ELR (cell line): ENCODE results near the gene ADAMTS15.

Source experiments
- DNase-seq: peaks from one replicate; pipeline ENCODE4 v3.0.0-alpha.2; 2015; ENCODE audit warnings: low read depth

The ADAMTS15 gene

GRCh38 chr11:130478204-130478701 is 29.8 kb downstream of the ADAMTS15 start:
- peak; percentile 88 for DNase-seq

DNA sequence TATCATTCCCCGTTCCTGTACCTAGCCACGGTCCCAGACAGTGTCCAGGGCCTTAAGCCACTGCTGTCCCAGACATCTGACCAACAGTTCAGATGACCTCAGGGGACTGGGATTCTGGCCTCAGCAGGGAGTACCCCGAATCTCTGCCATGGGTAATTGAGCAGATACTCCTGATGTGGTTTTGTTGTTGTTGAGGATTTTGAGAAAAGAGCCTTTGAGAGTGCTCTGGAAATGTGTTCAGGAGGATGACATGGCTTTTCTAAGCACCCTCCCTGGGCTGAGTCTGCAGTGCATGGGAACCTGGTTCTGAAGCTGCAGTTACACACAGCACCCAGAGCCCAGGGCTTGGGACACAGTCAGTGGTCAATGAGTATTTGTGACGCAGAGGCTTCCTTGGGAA is 30.4 kb downstream of the ADAMTS15 start:
- peak; percentile 12 for DNase-seq

DNA sequence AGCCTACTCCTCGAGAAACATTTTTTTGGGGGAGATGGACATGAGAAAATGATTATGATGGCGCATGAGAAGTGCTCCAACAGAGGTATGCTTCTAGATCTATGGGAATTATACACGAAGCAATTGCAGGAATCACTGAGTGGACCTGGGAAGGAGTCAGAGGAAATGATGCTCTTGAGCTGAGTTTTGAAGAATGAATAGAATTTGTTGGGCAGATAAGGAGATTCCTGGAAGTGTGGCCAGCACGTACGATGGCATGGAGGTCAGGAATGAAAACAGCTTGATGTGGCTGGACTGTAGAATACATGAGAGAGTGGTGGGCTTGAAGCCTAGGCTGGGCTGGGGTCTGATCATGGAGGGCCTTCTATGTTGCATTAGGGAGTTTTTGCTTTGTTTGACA is 31.7 kb downstream of the ADAMTS15 start:
- peak; percentile 41 for DNase-seq

GRCh38 chr11:130480711-130481140 is 32.3 kb downstream of the ADAMTS15 start:
- peak; percentile 8 for DNase-seq

- no peak for DNase-seq
Measured at GRCh38 chr11:130483124-130483523, 34.7 kb downstream of the ADAMTS15 start.

- DNase-seq, result no peak
Measured at GRCh38 chr11:130485983-130486382, 37.5 kb downstream of the ADAMTS15 start.

DNA sequence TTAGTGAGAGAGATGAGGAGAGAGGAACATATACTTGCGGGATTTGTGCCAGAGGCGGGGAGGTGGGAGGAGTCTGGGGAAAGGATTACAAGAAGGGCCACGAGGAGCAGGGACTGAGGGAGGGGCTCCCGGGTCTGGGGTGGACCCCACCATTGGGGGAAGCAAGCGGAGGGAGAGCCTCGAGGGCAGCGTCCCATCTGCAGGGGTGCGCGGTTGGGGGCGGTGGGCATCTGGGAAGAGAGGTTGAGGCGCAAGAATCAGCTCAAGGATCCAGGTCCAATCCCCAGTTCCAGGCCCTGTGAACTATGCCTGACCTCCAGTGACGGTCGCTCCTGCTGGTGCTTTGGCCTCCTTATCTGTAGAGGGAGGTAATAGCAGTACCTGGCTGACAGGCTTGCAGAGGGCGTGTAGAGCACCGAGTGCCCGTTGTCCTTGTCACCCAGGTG is 38.0 kb downstream of the ADAMTS15 start:
- no peak for DNase-seq

GRCh38 chr11:130486987-130487923 is 38.8 kb downstream of the ADAMTS15 start:
- DNase-seq, result no peak

- no peak for DNase-seq
Measured at GRCh38 chr11:130487924-130488815, 39.7 kb downstream of the ADAMTS15 start.

GRCh38 chr11:130488848-130489584 is 40.6 kb downstream of the ADAMTS15 start:
- no peak for DNase-seq

DNA sequence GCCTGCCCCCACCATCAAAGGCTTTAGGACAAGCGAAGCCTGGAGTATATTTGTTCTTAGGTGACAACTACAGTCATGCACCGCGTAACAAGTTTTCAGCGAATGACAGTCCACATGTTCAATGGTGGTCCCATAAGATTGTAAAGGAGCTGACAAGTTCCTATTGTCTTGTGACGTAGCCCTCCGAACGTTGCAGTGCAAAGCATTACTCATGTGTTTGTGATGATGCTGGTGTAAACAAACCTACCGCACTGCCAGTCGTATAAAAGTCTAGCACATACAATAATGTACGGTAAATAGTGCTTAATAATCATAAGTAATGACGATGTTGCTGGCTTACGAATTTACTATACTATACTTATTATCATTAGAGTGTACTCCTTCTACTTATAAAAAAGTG is 41.3 kb downstream of the ADAMTS15 start:
- DNase-seq, result no peak

DNA sequence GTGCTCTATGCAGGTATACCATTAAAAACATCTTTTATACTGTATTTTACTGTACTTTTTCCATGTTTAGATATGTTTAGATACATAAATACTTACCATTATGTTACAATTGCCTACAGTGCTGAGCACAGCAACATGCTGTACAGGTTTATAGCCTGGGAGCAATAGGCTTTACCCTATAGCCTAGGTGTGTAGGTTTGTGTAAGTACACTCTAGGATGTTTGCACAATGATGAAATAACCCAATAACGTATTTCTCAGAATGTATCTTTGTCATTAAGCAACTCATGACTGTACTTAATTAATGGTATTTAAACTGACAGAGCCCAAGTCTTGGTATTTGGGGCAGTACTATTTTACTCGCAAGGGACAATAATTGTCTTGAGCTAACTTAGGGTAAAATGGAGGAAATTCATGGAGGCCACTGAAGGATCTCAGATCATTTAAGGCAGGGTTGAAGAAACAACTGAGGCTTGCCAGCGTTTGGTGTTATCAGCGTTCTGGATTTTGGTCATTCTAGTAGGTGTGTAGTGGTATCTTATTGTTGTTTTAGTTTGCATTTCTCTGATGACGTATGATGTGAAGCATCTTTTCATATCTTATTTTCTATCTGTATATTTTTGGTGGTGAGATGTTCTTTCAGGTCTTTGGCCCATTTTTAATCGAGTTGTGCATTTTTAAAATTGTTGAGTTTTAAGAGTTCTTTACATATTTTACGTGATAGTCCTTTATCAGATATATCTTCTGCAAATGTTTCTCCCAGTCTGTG is 42.4 kb downstream of the ADAMTS15 start:
- DNase-seq, result no peak

GRCh38 chr11:130498181-130498580 is 49.7 kb downstream of the ADAMTS15 start:
- DNase-seq, result no peak

DNA sequence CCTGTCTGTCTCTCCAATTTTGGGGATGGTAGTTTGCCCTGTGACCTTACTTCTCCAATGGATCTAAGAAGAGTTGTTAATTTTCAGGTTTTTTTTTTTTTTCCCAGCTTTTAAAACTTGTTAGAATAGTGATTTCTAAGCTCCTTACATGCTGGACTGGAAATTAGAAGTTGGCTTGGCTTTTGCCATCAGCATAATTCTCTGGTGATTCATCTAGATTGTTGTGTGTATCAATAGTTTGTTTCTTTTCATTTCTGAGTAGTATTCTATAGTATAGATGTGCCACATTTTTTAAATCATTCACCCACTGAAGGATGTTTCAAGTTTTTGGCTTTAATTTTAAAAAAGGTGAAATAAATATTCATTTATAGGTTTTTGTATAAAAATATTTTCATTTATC is 51.4 kb downstream of the ADAMTS15 start:
- peak; percentile 17 for DNase-seq

DNA sequence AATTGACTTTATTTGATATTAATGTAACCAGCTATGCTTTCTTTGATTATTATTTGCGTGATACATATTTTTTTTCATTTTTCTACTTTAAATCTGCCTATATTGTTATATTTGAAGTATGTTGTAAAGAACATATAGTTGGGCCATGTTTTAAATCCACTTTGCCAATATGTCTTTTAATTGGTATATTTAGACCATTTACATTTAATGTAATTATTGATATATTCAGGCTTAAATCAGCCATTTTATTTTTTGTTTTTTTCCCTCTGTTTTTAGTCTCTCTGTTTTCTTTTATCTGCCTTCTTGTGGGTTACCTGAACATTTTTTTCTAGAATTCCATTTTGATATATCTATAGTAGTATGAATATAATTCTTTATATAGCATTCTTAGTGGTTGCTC is 55.9 kb downstream of the ADAMTS15 start:
- no peak for DNase-seq

DNA sequence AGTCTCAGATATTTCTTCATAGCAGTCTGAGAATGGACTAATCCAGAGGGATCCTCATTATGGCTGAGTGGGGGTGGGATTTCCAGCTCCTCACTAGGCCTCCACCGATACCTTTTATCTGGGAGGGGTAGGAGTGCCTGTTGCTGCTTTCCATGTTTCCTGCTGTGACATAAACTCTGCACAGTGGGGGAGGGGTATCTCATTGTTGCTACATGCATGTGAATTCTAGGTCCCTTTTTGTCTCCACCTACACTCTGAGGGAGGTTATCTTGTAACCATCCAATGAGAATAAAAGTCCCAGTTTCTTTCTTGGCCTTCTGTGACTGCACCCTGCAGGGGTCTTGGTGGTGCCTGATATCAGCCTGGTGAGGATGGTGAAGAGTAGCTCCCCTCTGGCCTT is 60.5 kb downstream of the ADAMTS15 start:
- DNase-seq, result no peak

- DNase-seq, result no peak
Measured at GRCh38 chr11:130509942-130510341, 61.5 kb downstream of the ADAMTS15 start.

- DNase-seq, result no peak
Measured at GRCh38 chr11:130510407-130511006, 62.1 kb downstream of the ADAMTS15 start.

DNA sequence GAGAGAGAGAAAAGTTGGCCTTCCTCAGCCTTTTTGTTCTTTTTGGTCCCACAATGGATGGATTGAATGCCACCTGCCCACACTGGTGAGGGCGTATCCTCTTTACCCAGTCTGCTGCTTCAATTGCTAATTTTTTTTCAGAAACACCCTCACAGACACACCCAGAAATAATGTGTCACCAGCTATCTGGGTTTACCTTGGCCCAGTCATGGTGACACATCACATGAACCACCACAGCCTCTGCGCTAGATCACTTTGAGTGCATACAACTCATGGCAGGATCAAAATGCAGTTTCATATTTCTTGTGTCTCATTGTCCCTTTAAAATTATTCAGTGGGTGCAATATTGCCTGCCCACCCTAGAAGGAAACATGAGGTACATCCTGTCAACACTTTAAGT is 63.3 kb downstream of the ADAMTS15 start:
- peak; percentile 50 for DNase-seq

DNA sequence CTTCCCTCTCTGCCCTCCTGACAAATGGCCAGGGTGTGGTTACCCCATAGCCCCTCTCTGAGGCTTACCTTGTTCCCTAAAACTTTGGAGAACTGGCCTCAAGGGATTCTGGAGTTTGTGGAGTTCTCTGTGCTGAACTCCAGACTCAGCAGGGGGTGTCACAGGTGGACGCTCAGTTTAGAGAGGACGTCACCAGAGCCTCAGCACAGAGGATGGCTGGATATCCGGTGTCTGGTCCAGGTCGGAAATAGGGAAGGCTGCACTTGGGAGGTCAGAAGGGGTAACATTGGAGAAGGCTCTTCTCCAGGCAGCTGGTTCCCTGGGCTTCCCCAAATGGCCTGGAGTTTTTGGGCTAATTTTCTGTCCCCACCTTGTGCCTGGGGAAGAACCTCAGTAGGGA is 64.2 kb downstream of the ADAMTS15 start:
- DNase-seq, result no peak

- DNase-seq, result no peak
Measured at GRCh38 chr11:130513132-130513531, 64.7 kb downstream of the ADAMTS15 start.
